Cardiac muscle cell (in vitro differentiated cells and primary cell): Measurements from ENCODE around the gene HSBP1L1. TPM values are rescaled to one million over a fixed set of nuclear protein-coding genes. Genes with fewer than 3 reads are reported as not detected.

Source experiments
- DNase-seq, 2 donors: peaks; one replicate each; pipeline versions ENCODE4 v3.0.0 to v3.0.0-alpha.2; 2010 to 2017; ENCODE audit warnings: low read depth in 1 of 2, low spot score in 1 of 2
- H3K27ac ChIP-seq: fragments of 200-600 bp; sonication (generic); 2 replicates; pipeline ENCODE4 v1.5.1; 2016
- H3K27me3 ChIP-seq: fragments of 200-600 bp; sonication (generic); 2 replicates; pipeline ENCODE4 v1.6.0; 2016; ENCODE audit warnings: control low read depth
- H3K36me3 ChIP-seq: fragments of 200-600 bp; sonication (generic); 2 replicates; pipeline ENCODE4 v1.5.1; 2016; ENCODE audit warnings: control low read depth
- H3K4me1 ChIP-seq: fragments of 200-600 bp; sonication (generic); 2 replicates; pipeline ENCODE4 v1.8.1; 2017; ENCODE audit warnings: low read depth, mild to moderate bottlenecking, mixed run types
- H3K4me3 ChIP-seq: fragments of 200-600 bp; sonication (generic); 2 replicates; pipeline ENCODE4 v1.5.1; 2016; ENCODE audit warnings: mild to moderate bottlenecking
- H3K9me3 ChIP-seq: fragments of 200-600 bp; sonication (generic); 2 replicates; pipeline ENCODE4 v1.5.1; 2017; ENCODE audit warnings: low read depth, mild to moderate bottlenecking, control low read depth
- CTCF ChIP-seq: IDR thresholded peaks from 2 replicates; pipeline ENCODE4 v1.5.1; 2012; ENCODE audit warnings: low read depth, mild to moderate bottlenecking, low read length
- polyA plus RNA-seq: library from polyadenylated mRNA; unstranded; fragments of >200 nt; fragmentation: Nextera tagmentation; extraction: Ambion mirVana; gene quantifications from 2 replicates; pipeline ENCODE4 v1.2.1, GENCODE V29; 2016
- total RNA-seq: library from RNA; depleted of rRNA; stranded (reverse); fragments of >200 nt; gene quantifications from 2 replicates; pipeline ENCODE4 v1.2.3, GENCODE V29; 2016

The HSBP1L1 gene
- total and polyA plus RNA-seq, 2 experiments from 2014 or later, result 4.0 to 6.3 TPM

DNA sequence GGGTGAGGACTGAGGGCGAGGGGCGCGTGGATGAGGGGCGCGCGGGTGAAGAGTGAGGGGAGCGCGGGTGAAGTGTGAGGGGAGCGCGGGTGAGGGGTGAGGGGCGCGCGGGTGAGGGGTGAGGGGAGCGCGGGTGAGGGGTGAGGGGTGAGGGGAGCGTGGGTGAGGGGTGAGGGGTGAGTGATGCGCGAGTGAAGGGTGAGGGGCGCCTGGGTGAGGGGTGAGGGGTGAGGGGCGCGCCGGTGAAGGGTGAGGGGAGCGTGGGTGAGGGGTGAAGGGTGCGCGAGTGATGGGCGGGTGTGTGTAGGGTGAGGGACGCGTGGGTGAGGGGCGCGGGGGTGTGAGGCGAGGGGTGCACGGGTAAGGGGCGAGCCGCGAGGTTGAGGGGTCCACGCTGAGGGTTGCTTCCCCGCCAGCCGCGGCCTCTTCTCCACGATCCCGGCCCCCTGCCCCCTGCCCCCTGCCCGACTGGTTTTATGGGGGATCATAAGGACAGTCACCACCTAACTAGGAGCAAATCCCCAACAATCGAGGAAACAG, 11.9 kb upstream of the HSBP1L1 start:
- Histone ChIP-seq H3K4me3 (peak overlapping the region; percentile 97), H3K27me3 (peaks cover 13% of the 10 kb centered on the region), H3K9me3 (no peaks in the 10 kb centered on the region), H3K27ac (no peak overlapping the region), H3K4me1 (peaks cover 7% of the 10 kb centered on the region), H3K36me3 (no peaks in the 10 kb centered on the region)
- DNase-seq, result no peak
- TF ChIP-seq CTCF, result no peak

DNA sequence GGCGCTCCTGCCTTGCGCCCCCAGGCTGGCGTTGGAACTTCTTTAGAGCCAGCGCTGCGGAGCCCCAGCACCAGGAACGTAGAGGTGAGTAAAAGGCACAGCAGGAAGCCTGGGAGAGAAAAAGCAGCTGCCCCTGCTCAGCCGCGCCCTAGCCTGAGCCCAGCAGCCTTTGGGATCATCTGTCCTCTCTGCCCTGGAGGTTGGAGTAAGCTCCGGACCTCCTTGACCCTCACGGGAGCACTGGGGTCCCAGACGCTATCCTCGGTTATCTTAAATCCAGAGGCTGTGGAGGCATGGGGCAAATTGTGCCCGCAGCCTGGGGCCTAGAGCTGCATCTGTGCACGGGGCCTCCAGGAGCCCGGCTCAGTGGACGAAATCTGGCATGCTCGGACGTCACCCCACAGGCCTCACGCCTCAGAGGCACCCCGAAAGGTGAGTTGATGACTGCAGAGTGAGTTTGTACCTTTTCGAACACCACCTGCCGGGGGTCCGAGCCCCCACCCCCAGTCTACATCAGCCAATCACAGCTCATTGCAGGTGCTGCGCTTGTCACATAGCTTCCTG, 11.4 kb upstream of the HSBP1L1 start:
- no peak overlapping the region for H3K27ac ChIP-seq
- peaks cover 7% of the 10 kb centered on the region for H3K4me1 ChIP-seq
- TF ChIP-seq CTCF, result no peak
- peak overlapping the region; percentile 97 for H3K4me3 ChIP-seq
- H3K36me3 ChIP-seq, result no peaks in the 10 kb centered on the region
- DNase-seq, result peak in 1 of 2 donors; percentile 47
- H3K9me3 ChIP-seq, result no peaks in the 10 kb centered on the region
- peaks cover 13% of the 10 kb centered on the region for H3K27me3 ChIP-seq

- no peak for DNase-seq
- Histone ChIP-seq H3K36me3 (no peaks in the 10 kb centered on the region), H3K4me3 (no peak overlapping the region), H3K27ac (no peak overlapping the region), H3K27me3 (peaks cover 13% of the 10 kb centered on the region), H3K9me3 (no peaks in the 10 kb centered on the region), H3K4me1 (peaks cover 7% of the 10 kb centered on the region)
- TF ChIP-seq CTCF, result no peak
These were observed 10.3 kb upstream of the HSBP1L1 start for GRCh38 chr18:79953971-79954651.

GRCh38 chr18:79954791-79955190, 9.7 kb upstream of the HSBP1L1 start:
- Histone ChIP-seq H3K4me3 (no peak overlapping the region), H3K9me3 (no peaks in the 10 kb centered on the region), H3K27ac (no peak overlapping the region), H3K27me3 (peaks cover 13% of the 10 kb centered on the region), H3K4me1 (peaks cover 7% of the 10 kb centered on the region), H3K36me3 (no peaks in the 10 kb centered on the region)
- TF ChIP-seq CTCF, result no peak
- DNase-seq, result peak in 1 of 2 donors; percentile 41

DNA sequence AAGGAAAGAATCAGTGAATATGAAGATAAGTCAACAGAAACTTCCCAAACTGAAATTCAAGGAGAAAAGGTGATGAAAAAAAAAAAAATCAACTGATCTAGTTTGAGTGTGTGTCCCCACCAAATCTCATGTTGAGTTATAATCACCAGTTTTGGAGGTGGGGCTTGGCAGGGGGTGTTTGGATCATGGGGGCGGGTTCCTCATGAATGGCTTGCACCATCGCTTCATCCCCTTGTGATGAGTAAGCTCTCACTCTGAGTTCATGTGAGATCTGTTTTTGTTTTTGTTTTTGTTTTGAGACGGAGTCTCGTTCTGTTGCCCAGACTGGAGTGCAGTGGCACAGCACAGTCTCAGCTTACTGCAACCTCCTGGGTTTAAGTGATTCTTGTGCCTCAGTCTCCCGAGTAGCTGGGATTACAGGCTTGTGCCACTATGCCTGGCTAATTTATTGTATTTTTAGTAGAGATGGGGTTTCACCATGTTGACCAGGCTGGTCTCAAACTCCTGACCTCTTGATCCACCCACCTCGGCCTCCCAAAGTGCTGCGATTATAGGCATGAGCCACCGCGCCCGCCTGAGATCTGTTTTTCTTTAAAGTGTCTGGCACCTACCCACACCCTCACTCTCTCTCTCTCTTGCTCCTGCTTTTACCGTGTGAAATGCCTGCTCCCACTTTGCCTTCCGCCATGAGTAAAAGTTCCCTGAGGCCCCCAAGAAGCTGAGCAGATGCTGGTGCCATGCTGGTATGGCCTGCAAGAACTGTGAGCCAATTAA, 9.0 kb upstream of the HSBP1L1 start:
- Histone ChIP-seq H3K4me1 (peaks cover 7% of the 10 kb centered on the region), H3K36me3 (no peaks in the 10 kb centered on the region), H3K27me3 (peaks cover 13% of the 10 kb centered on the region), H3K9me3 (no peaks in the 10 kb centered on the region), H3K27ac (no peak overlapping the region), H3K4me3 (no peak overlapping the region)
- DNase-seq, result no peak
- no peak for TF ChIP-seq CTCF
